Fibroblast of villous mesenchyme (primary cell): ENCODE results near the gene GARIN5B. TPM values are rescaled to one million over a fixed set of nuclear protein-coding genes. Genes with fewer than 3 reads are reported as not detected.
"Not testable (repeated sequence)": the region's sequence is repeated elsewhere in the genome, so short reads cannot be mapped to it uniquely, and the experiment has no call there.

Experiments used
- DNase-seq: peaks from one replicate; pipeline ENCODE4 v3.0.0-alpha.2; 2010; ENCODE audit warnings: low read depth
- H3K4me3 ChIP-seq: 2 replicates; pipeline ENCODE4 v1.5.1; 2011; ENCODE audit warnings: low read depth, mild to moderate bottlenecking, low read length
- CTCF ChIP-seq: IDR thresholded peaks from 2 replicates; pipeline ENCODE4 v1.5.1; 2012; ENCODE audit warnings: low read depth, mild to moderate bottlenecking, low read length; ENCODE audit not compliant: insufficient read depth
- total RNA-seq: library from RNA; depleted of rRNA; stranded (reverse); fragments of >200 nt; gene quantifications from 2 replicates; pipeline ENCODE4 v1.2.3, GENCODE V29; 2012

The GARIN5B gene
- total RNA-seq, 1 donor: not detected

DNA sequence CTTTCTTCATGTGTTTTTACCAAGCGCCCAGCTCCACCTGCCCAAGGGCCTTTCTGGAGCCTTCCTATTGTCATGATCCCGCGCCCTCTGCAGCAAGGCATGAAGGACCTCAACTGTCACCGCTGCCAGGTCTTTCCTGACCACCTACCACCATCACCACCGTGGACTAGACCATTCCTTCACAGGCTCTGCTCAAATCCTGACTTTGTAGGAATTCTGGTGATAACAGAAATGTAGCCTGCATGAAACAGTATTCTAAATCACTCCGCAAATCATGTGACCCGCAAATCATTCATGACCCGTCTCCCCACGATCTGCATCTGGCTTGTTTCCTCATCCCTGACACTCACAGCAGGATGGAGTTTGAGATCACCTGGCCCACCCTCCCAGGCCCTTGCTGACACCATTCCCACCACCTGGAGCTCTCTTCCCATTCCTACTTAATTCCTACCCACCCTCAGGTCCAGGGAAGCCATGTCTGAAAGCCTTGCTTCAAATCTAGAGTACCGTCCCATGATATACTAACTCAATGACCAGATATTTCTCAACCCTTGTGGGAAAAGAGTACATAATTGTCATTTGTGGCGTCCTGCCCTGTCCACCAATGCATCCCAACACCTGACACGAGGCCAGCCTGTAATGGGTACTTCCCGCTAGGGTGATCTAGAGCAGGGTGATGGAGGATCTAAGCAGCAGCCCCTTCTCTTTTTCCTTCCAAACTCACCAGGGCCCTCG, 43.2 kb upstream of the GARIN5B start:
- DNase-seq: no peak
- peak overlapping the region; percentile 82 for H3K4me3 ChIP-seq
- TF ChIP-seq CTCF: no peak

- TF ChIP-seq CTCF: no peak
- H3K4me3 ChIP-seq: peak overlapping the region; percentile 82
- DNase-seq: no peak
These were observed 42.6 kb upstream of the GARIN5B start for GRCh38 chr19:55405638-55406037.

DNA sequence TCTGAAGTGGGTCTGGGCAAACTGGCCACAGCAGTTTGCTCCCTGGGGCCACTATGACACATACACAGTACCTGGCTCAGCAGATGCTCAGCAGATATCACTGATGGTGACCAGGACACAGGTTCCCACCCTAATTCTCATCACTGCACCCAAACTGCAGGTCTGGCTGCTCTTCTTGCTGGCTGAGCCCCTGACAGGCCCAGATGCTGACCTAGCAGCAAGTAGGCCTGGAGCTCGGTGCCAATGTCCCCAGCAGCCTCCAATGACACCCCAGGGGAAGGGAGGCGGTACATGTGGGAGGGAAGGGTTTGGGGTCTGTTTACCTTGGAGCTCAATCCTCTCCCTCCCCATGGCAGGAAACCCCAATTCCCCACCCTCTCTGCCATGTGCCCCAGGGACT, 39.4 kb upstream of the GARIN5B start:
- DNase-seq: no peak
- TF ChIP-seq CTCF: no peak
- H3K4me3 ChIP-seq: no peak overlapping the region

- DNase-seq, H3K4me3 ChIP-seq: not testable (repeated sequence)
These were observed 38.3 kb upstream of the GARIN5B start for GRCh38 chr19:55401390-55401789.

DNA sequence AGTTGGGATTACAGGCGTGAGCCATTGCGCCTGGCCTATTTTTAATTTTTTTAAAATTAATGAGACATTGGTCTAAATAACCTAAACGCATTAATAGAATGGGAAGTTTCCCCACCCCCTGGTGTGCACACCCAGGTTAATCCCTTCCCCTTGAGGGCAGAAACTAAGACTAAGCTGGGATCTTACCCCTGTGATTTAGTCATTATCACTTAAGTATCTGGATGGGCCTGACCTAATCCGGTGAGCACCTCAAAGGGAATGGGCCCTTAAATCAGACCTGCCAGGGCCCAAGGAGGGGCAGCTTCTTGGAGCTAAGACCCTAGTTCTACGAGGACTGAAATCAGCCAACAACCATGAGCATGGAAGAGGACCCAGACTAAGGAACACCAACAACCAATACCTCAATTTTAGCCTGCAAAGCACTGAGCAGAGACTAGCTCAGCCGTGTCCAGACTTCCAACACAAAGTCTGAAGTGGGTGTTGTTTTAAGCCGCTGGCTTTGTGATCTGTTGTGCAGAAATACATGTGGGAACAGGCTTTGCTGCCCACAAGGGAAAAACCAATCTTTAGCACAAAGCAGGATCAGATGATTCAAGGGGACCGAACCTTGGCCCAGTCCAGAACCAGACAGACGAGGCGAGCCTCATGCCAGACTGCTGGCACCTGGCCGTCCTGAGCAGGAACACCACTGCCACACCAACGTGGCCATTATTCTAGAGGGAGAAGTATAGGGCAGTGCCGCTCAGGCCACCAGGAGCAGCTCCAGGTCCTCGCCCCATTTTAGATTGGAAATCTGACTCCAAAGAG, 37.4 kb upstream of the GARIN5B start:
- DNase-seq: no peak
- no peak overlapping the region for H3K4me3 ChIP-seq
- no peak for TF ChIP-seq CTCF

DNA sequence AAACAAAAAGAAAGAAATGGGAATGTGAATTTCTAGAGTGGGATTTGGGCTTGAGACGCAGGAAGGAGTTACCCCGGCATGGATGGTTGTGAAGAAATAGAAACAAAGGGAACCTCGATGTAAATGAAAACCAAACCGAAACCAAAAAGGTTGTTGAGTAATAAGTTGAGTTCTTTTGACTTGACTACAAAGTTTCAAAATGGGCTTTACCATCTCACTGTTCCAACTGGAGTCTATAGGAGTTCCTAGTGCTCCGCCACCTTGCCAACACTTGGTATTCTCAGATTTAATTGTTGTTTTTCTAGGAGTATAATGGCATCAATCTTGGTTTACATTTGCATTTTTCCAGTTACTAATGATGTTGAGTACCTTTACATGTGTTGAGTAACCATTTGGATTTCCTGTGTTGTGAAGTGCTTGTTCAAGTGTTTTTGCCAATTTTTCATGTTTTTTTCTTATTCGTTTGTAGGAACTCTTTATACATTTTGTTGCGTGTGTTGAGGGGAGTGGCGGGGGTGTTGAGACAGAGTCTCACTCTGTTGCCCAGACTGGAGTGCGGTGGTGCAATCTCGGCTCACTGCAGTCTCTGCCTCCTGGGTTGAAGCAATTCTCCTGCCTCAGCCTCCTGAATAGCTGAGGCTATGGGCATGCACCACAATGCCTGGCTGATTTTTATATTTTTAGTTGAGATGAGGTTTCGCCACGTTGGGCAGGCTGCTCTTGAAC, 35.3 kb upstream of the GARIN5B start:
- TF ChIP-seq CTCF: no peak

More for the DNA sequence above, 35.3 kb upstream of the GARIN5B start:
- H3K4me3 ChIP-seq: no peak overlapping the region
- no peak for DNase-seq
